Articular chondrocyte of knee joint (primary cell): ENCODE data around the gene FOXO6. TPM values are rescaled to one million over a fixed set of nuclear protein-coding genes. Genes with fewer than 3 reads are reported as not detected.

Source experiments
- total RNA-seq: library from RNA; depleted of rRNA; stranded (reverse); fragments of >200 nt; gene quantifications from 2 replicates; pipeline ENCODE4 v1.2.3, GENCODE V29; 2012

FOXO6 gene
- 0.11 and 0.13 TPM in 2 replicates for total RNA-seq

GRCh38 chr1:41360786-41361494 lies at the start of gene FOXO6:
Gene FOXO6, plus strand, starts transcription at chr1:41361434.

Other genes starting within 250 kb of the FOXO6 start
- gene SCMH1, start 119.1 kb upstream of the FOXO6 start, total RNA-seq, result 29.0 and 36.0 TPM in 2 replicates
- not detected in 2 replicates for gene EDN2, start 123.2 kb downstream of the FOXO6 start, total RNA-seq